GM12878 (cell line): ENCODE data around the gene CCT4. TPM values are rescaled to one million over a fixed set of nuclear protein-coding genes. Genes with fewer than 3 reads are reported as not detected.

ENCODE experiments used
- ASH2L ChIP-seq: fragments of 300-600, 200-600 bp; sonication (generic); IDR thresholded peaks from 2 replicates; pipeline ENCODE4 v1.6.1; 2017; ENCODE audit warnings: low read depth, mild to moderate bottlenecking, borderline replicate concordance
- BCL11A ChIP-seq: IDR thresholded peaks from 2 replicates; pipeline ENCODE4 v1.6.1; 2011; ENCODE audit warnings: low read depth, low read length
- CEBPB ChIP-seq, 2 experiments: fragments of 150-350 bp in 1 of 2; IDR thresholded peaks; 2 replicates each; pipeline ENCODE4 v1.6.1; 2012 to 2014; ENCODE audit warnings: low read depth in 2 of 2, low read length in 2 of 2, borderline replicate concordance in 1 of 2, inconsistent platforms in 1 of 2
- CHD2 ChIP-seq: IDR thresholded peaks from 2 replicates; pipeline ENCODE4 v1.6.1; 2011; ENCODE audit warnings: low read depth, low read length, improper control_type of control experiment, borderline replicate concordance
- EP300 ChIP-seq, 2 experiments: fragments of 150-350 bp in 1 of 2; IDR thresholded peaks; 2 replicates each; pipeline ENCODE4 v1.6.1; 2011 to 2012; ENCODE audit warnings: low read depth in 2 of 2, low read length in 2 of 2, borderline replicate concordance in 1 of 2, improper control_type of control experiment in 1 of 2, inconsistent platforms in 1 of 2; ENCODE audit not compliant: control insufficient read depth in 1 of 2
- GABPA ChIP-seq: IDR thresholded peaks from 2 replicates; pipeline ENCODE4 v1.6.1; 2014; ENCODE audit warnings: antibody characterized with exemption, low read depth, mild to moderate bottlenecking, inconsistent platforms
- HDAC6 ChIP-seq: fragments of 200-600 bp; sonication (generic); IDR thresholded peaks from one replicate; pipeline ENCODE4 v1.8.0; 2017; ENCODE audit warnings: antibody characterized with exemption; ENCODE audit not compliant: unreplicated experiment
- IKZF1 ChIP-seq: fragments of 450-650 bp; conservative IDR thresholded peaks from 2 replicates; pipeline ENCODE4 v1.6.1; 2017; ENCODE audit warnings: antibody characterized with exemption, mild to moderate bottlenecking
- MEF2B ChIP-seq: fragments of 450-650 bp; IDR thresholded peaks from 2 replicates; pipeline ENCODE4 v1.6.1; 2018; ENCODE audit warnings: mild to moderate bottlenecking, moderate library complexity; ENCODE audit not compliant: partially characterized antibody, poor library complexity, severe bottlenecking
- MTA2 ChIP-seq: fragments of 450-650 bp; IDR thresholded peaks from 2 replicates; pipeline ENCODE4 v1.6.1; 2016; ENCODE audit warnings: low read depth, mild to moderate bottlenecking, moderate library complexity
- MYB ChIP-seq: fragments of 150-350 bp; IDR thresholded peaks from 2 replicates; pipeline ENCODE4 v1.6.1; 2014; ENCODE audit warnings: mild to moderate bottlenecking, low read depth, low read length, borderline replicate concordance
- RBBP5 ChIP-seq: fragments of 200-600 bp; sonication (generic); conservative IDR thresholded peaks from 2 replicates; pipeline ENCODE4 v1.6.1; 2016
- RUNX3 ChIP-seq: IDR thresholded peaks from 2 replicates; pipeline ENCODE4 v1.6.1; 2012; ENCODE audit warnings: low read length, inconsistent platforms
- SIX5 ChIP-seq: IDR thresholded peaks from 2 replicates; pipeline ENCODE4 v1.6.1; 2011; ENCODE audit warnings: mild to moderate bottlenecking, low read depth, low read length, moderate library complexity; ENCODE audit not compliant: severe bottlenecking
- SMAD1 ChIP-seq: fragments of 450-650 bp; IDR thresholded peaks from 2 replicates; pipeline ENCODE4 v1.6.1; 2018; ENCODE audit warnings: mild to moderate bottlenecking, low read depth; ENCODE audit not compliant: partially characterized antibody
- SMARCA5 ChIP-seq: fragments of 450-650 bp; IDR thresholded peaks from 2 replicates; pipeline ENCODE4 v1.6.1; 2017; ENCODE audit warnings: mild to moderate bottlenecking
- SMC3 ChIP-seq: IDR thresholded peaks from 2 replicates; pipeline ENCODE4 v1.6.1; 2011; ENCODE audit warnings: low read length, improper control_type of control experiment, borderline replicate concordance
- SREBF2 ChIP-seq: IDR thresholded peaks from 2 replicates; pipeline ENCODE4 v1.6.1; 2012; ENCODE audit warnings: mild to moderate bottlenecking, low read length
- TAF1 ChIP-seq: IDR thresholded peaks from 2 replicates; pipeline ENCODE4 v1.6.1; 2011; ENCODE audit warnings: mild to moderate bottlenecking, low read depth, low read length, borderline replicate concordance
- WRNIP1 ChIP-seq: IDR thresholded peaks from 2 replicates; pipeline ENCODE4 v1.6.1; 2011; ENCODE audit warnings: low read depth, low read length, improper control_type of control experiment, borderline replicate concordance
- ZNF207 ChIP-seq: fragments of 450-650 bp; IDR thresholded peaks from 2 replicates; pipeline ENCODE4 v1.6.1; 2014; ENCODE audit warnings: antibody characterized with exemption, mild to moderate bottlenecking, borderline replicate concordance
- ZSCAN29 ChIP-seq: fragments of 450-650 bp; IDR thresholded peaks from 2 replicates; pipeline ENCODE4 v1.6.1; 2017; ENCODE audit warnings: mild to moderate bottlenecking, moderate library complexity
- polyA plus RNA-seq, 11 experiments: library from polyadenylated mRNA; depleted of rRNA in 4 of 11; unstranded in 6 of 11; stranded (reverse) in 5 of 11; fragments of >200 nt; fragmentation: Nextera tagmentation in 4 of 11; fragmentation: Illumina TruSeq in 1 of 11; extraction: Ambion mirVana in 4 of 11; extraction: Trizol in 1 of 11; gene quantifications; 1 replicate in 1 of 11; 2 replicates in 10 of 11; pipeline versions ENCODE4 v1.2.1 to v1.2.3, GENCODE V29; 2011 to 2016; ENCODE audit warnings: inconsistent platforms in 2 of 11, missing spikeins in 2 of 11, low read depth in 1 of 11
- total RNA-seq, 4 experiments: library from RNA; depleted of rRNA in 3 of 4; stranded (reverse); fragments of >200 nt in 3 of 4; fragmentation: Illumina TruSeq in 1 of 4; extraction: Trizol in 1 of 4; gene quantifications; 2 replicates each; pipeline versions ENCODE4 v1.2.1 to v1.2.3, GENCODE V29; 2013 to 2021
- TF ChIP-seq, protein P1 (sequence below): fragments of 450-650 bp; IDR thresholded peaks from 2 replicates; pipeline ENCODE4 v1.6.1; 2017; ENCODE audit warnings: borderline replicate concordance
- TF ChIP-seq, protein P2 (sequence below): IDR thresholded peaks from 2 replicates; pipeline ENCODE4 v1.6.1; 2011; ENCODE audit warnings: low read depth, mild to moderate bottlenecking, low read length, moderate library complexity, borderline replicate concordance; ENCODE audit errors: extremely low read depth
- TF ChIP-seq, protein P3 (sequence below): fragments of 450-650 bp; IDR thresholded peaks from 2 replicates; pipeline ENCODE4 v1.6.1; 2017; ENCODE audit warnings: mild to moderate bottlenecking, moderate library complexity

The CCT4 gene
- total and polyA plus RNA-seq, 10 of the 15 experiments (the other 5 are each of a cell fraction or from before 2014, with no cell fraction given), result 76.6 to 320 (median 211) TPM

DNA sequence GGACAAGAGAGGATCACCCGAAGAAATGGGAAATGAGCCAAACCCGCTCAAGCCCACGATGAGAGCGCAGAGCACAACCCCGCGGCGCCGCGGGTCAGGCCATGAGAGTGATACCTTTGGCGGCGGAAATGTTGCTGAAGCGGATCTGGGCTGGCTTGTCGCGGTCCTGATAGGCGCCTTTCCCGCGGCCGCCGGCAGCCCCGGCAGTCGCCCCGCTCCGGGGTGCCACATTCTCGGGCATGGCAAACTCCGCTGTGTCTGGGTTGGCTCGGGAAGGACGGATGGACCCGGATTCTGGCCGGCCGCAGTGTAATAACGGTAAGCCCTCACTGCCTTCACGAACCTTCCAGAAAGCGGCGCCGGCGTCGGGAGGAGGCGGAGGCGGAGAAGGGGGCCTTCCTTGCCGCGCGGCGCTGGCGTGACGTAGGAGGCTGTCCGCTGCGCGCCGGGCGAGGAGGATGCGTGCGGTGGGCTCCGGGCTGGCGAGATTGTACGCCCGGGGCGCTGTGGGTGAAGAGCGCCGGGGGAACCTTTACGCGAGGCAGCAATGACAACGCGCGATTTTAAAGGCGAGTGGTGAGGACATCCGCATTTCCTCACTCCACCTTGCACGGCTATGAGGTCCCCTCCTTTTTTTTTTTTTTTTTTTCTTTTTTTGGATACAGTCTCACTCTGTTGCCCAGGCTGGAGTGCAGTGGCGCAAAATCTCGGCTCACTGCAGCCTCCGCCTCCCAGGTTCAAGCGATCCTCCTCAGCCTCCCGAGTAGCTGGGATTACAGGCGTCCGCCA is at the start of gene CCT4 (continued):
- peak; percentile 23 to 44; a peak in 1 of 4 replicates for TF ChIP-seq EP300 (IDR thresholded peaks at IDR 0.05; ENCODE audit: borderline replicate concordance in 1 of 2, control insufficient read depth in 1 of 2, low read depth in 2 of 2, low read length in 2 of 2)
- no peak for TF ChIP-seq SREBF2
- TF ChIP-seq CHD2, result 0 out of 2 replicates have a peak, but pooled peaks have one; percentile 62
- TF ChIP-seq TAF1, result peak; percentile 98
- peak; percentile 99 for TF ChIP-seq ZNF207
- peak; percentile 98 for TF ChIP-seq MYB
- peak; percentile 94 for TF ChIP-seq IKZF1
- TF ChIP-seq SMC3, result no peak
- TF ChIP-seq SMARCA5, result peak; percentile 63; the same call in 1 of the 2 replicates
- peak; percentile 55 for TF ChIP-seq MEF2B
- TF ChIP-seq, protein P1, sequence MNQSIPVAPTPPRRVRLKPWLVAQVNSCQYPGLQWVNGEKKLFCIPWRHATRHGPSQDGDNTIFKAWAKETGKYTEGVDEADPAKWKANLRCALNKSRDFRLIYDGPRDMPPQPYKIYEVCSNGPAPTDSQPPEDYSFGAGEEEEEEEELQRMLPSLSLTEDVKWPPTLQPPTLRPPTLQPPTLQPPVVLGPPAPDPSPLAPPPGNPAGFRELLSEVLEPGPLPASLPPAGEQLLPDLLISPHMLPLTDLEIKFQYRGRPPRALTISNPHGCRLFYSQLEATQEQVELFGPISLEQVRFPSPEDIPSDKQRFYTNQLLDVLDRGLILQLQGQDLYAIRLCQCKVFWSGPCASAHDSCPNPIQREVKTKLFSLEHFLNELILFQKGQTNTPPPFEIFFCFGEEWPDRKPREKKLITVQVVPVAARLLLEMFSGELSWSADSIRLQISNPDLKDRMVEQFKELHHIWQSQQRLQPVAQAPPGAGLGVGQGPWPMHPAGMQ, result peak; percentile 94
- peak; percentile 59 for TF ChIP-seq SIX5
- no peak for TF ChIP-seq BCL11A
- peak; percentile 65; the same call in 1 of the 2 replicates for TF ChIP-seq ZSCAN29
- TF ChIP-seq ASH2L, result 0 out of 2 replicates have a peak, but pooled peaks have one; percentile 88
- no peak for TF ChIP-seq SMAD1
- TF ChIP-seq GABPA, result no peak
- TF ChIP-seq, protein P2, sequence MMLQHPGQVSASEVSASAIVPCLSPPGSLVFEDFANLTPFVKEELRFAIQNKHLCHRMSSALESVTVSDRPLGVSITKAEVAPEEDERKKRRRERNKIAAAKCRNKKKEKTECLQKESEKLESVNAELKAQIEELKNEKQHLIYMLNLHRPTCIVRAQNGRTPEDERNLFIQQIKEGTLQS, result peak; percentile 90
- peak; percentile 68 for TF ChIP-seq RUNX3
- TF ChIP-seq, protein P3, sequence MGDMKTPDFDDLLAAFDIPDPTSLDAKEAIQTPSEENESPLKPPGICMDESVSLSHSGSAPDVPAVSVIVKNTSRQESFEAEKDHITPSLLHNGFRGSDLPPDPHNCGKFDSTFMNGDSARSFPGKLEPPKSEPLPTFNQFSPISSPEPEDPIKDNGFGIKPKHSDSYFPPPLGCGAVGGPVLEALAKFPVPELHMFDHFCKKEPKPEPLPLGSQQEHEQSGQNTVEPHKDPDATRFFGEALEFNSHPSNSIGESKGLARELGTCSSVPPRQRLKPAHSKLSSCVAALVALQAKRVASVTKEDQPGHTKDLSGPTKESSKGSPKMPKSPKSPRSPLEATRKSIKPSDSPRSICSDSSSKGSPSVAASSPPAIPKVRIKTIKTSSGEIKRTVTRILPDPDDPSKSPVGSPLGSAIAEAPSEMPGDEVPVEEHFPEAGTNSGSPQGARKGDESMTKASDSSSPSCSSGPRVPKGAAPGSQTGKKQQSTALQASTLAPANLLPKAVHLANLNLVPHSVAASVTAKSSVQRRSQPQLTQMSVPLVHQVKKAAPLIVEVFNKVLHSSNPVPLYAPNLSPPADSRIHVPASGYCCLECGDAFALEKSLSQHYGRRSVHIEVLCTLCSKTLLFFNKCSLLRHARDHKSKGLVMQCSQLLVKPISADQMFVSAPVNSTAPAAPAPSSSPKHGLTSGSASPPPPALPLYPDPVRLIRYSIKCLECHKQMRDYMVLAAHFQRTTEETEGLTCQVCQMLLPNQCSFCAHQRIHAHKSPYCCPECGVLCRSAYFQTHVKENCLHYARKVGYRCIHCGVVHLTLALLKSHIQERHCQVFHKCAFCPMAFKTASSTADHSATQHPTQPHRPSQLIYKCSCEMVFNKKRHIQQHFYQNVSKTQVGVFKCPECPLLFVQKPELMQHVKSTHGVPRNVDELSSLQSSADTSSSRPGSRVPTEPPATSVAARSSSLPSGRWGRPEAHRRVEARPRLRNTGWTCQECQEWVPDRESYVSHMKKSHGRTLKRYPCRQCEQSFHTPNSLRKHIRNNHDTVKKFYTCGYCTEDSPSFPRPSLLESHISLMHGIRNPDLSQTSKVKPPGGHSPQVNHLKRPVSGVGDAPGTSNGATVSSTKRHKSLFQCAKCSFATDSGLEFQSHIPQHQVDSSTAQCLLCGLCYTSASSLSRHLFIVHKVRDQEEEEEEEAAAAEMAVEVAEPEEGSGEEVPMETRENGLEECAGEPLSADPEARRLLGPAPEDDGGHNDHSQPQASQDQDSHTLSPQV, result no peak; the same call in 1 of the 2 replicates
- TF ChIP-seq WRNIP1, result no peak; the same call in 1 of the 2 replicates
- TF ChIP-seq MTA2, result no peak
- TF ChIP-seq HDAC6, result peak; percentile 37
- TF ChIP-seq RBBP5, result peak; percentile 99
- TF ChIP-seq CEBPB (IDR thresholded peaks at IDR 0.05; ENCODE audit: borderline replicate concordance in 1 of 2, low read depth in 2 of 2, low read length in 2 of 2), result no peak
